Measurements from ENCODE around the gene NFKBIA. TPM values are rescaled to one million over a fixed set of nuclear protein-coding genes. Genes with fewer than 3 reads are reported as not detected.

Gene NFKBIA
- total and polyA plus RNA-seq, 2 of the 8 experiments (the other 6 are each of a cell fraction or from before 2014, with no cell fraction given): 25.9 to 49.7 TPM

GRCh38 chr14:35375558-35376025 is 29.0 kb downstream of the NFKBIA start (continued):
- TF ChIP-seq CHD7 (IDR thresholded peaks at IDR 0.05; ENCODE audit: insufficient replicate concordance, low read length) (no peak), HDAC6 (IDR thresholded peaks at IDR 0.05; ENCODE audit: low read depth, low read length) (no peak), POLR2AphosphoS5 (IDR thresholded peaks at IDR 0.05; ENCODE audit: low read depth, low read length) (no peak)

All from H1 (cell line).